GM12891 (cell line): ENCODE measurements around the gene C1QTNF8. TPM values are rescaled to one million over a fixed set of nuclear protein-coding genes. Genes with fewer than 3 reads are reported as not detected.

ENCODE experiments used
- DNase-seq: peaks from one replicate; pipeline ENCODE4 v3.0.0; 2011; ENCODE audit warnings: low spot score; ENCODE audit not compliant: insufficient read length
- FAIRE-seq: peaks from 2 replicates; lab custom pipeline; 2011; peaks lifted over from hg19 to GRCh38; lab: Jason Lieb, UNC
- PAX5 ChIP-seq: IDR thresholded peaks from 2 replicates; pipeline ENCODE4 v1.6.1; 2011; ENCODE audit warnings: low read length, moderate library complexity, mild to moderate bottlenecking; ENCODE audit not compliant: insufficient read depth, severe bottlenecking
- POLR2A ChIP-seq: IDR thresholded peaks from 2 replicates; pipeline ENCODE4 v1.6.1; 2011; ENCODE audit warnings: low read depth, low read length, control low read depth
- POLR2AphosphoS5 ChIP-seq: IDR thresholded peaks from 2 replicates; pipeline ENCODE4 v1.6.1; 2011; ENCODE audit warnings: low read depth, low read length, control low read depth
- POU2F2 ChIP-seq: IDR thresholded peaks from 2 replicates; pipeline ENCODE4 v1.6.1; 2011; ENCODE audit warnings: low read depth, mild to moderate bottlenecking, control low read depth, low read length, moderate library complexity
- SPI1 ChIP-seq: IDR thresholded peaks from 2 replicates; pipeline ENCODE4 v1.6.1; 2011; ENCODE audit warnings: low read depth, low read length, control low read depth
- TAF1 ChIP-seq: IDR thresholded peaks from 2 replicates; pipeline ENCODE4 v1.6.1; 2011; ENCODE audit warnings: low read depth, low read length, control low read depth
- polyA plus RNA-seq: library from polyadenylated mRNA; unstranded; fragments of >200 nt; gene quantifications from one replicate; pipeline ENCODE4 v1.2.1, GENCODE V29; 2012; ENCODE audit warnings: low read depth, missing spikeins, inconsistent platforms; ENCODE audit not compliant: missing spikeins

C1QTNF8 gene
- not detected for polyA plus RNA-seq

GRCh38 chr16:1096169-1097082, at the start of gene C1QTNF8:
TSS of gene C1QTNF8 (minus strand) at chr16:1096244. CDS start at chr16:1094922, 1,322 bp downstream.
- TF ChIP-seq POU2F2: no peak
- no peak for TF ChIP-seq SPI1
- TF ChIP-seq POLR2A: no peak
- no peak for TF ChIP-seq TAF1
- TF ChIP-seq POLR2AphosphoS5: no peak
- TF ChIP-seq PAX5: no peak
- no peak for DNase-seq
- no peak for FAIRE-seq

- no peak for FAIRE-seq
- no peak for DNase-seq
Observed at GRCh38 chr16:1145383-1146100, 49.5 kb upstream of the C1QTNF8 start.

GRCh38 chr16:1144476-1145382, 48.7 kb upstream of the C1QTNF8 start:
- DNase-seq: no peak
- TF ChIP-seq POLR2AphosphoS5 (no peak), POU2F2 (no peak), TAF1 (no peak), SPI1 (no peak), POLR2A (no peak), PAX5 (no peak)
- FAIRE-seq: no peak

More at GRCh38 chr16:1145383-1146100, 49.5 kb upstream of the C1QTNF8 start:
- TF ChIP-seq POU2F2: no peak
- TF ChIP-seq SPI1: no peak
- TF ChIP-seq POLR2AphosphoS5: no peak
- TF ChIP-seq TAF1: no peak
- no peak for TF ChIP-seq PAX5
- TF ChIP-seq POLR2A: no peak

GRCh38 chr16:1143761-1144450, 47.9 kb upstream of the C1QTNF8 start:
- DNase-seq: no peak
- no peak for TF ChIP-seq TAF1
- no peak for TF ChIP-seq POLR2A
- TF ChIP-seq PAX5: no peak
- no peak for TF ChIP-seq SPI1
- TF ChIP-seq POU2F2: no peak
- no peak for TF ChIP-seq POLR2AphosphoS5
- no peak for FAIRE-seq

- no peak for TF ChIP-seq POU2F2
- TF ChIP-seq TAF1: no peak
- TF ChIP-seq PAX5: no peak
- DNase-seq (no peak), FAIRE-seq (no peak)
Observed at GRCh38 chr16:1142911-1143310, 46.9 kb upstream of the C1QTNF8 start.

- no peak for FAIRE-seq
Observed at GRCh38 chr16:1141716-1142115, 45.7 kb upstream of the C1QTNF8 start.

GRCh38 chr16:1141191-1141590, 45.1 kb upstream of the C1QTNF8 start:
- no peak for FAIRE-seq
- DNase-seq: no peak
- TF ChIP-seq POU2F2 (no peak), TAF1 (no peak)

More at GRCh38 chr16:1141716-1142115, 45.7 kb upstream of the C1QTNF8 start:
- TF ChIP-seq TAF1 (no peak), SPI1 (no peak), POLR2AphosphoS5 (no peak), POU2F2 (no peak), POLR2A (no peak), PAX5 (no peak)
- DNase-seq: no peak

GRCh38 chr16:1140582-1141162, 44.6 kb upstream of the C1QTNF8 start:
- FAIRE-seq: no peak
- TF ChIP-seq TAF1 (no peak), POLR2AphosphoS5 (no peak), POU2F2 (no peak), POLR2A (no peak), PAX5 (no peak), SPI1 (no peak)

GRCh38 chr16:1137604-1138003, 41.6 kb upstream of the C1QTNF8 start:
- TF ChIP-seq TAF1: no peak
- no peak for TF ChIP-seq POU2F2
- TF ChIP-seq POLR2AphosphoS5: no peak
- no peak for TF ChIP-seq POLR2A
- TF ChIP-seq PAX5: no peak
- no peak for TF ChIP-seq SPI1
- DNase-seq (no peak), FAIRE-seq (no peak)

More at GRCh38 chr16:1140582-1141162, 44.6 kb upstream of the C1QTNF8 start:
- DNase-seq: no peak
